GM12874 (cell line): ENCODE measurements around the gene TBC1D22A.

ENCODE experiments used
- CTCF ChIP-seq: IDR thresholded peaks from 2 replicates; pipeline ENCODE4 v1.5.1; 2011; ENCODE audit warnings: low read depth, mild to moderate bottlenecking, control low read depth, low read length, moderate library complexity; ENCODE audit not compliant: insufficient read depth

TBC1D22A gene

GRCh38 chr22:46993633-46994032, 231.2 kb downstream of the TBC1D22A start:
- TF ChIP-seq CTCF: no peak

GRCh38 chr22:46994265-46994664, 231.8 kb downstream of the TBC1D22A start:
- no peak for TF ChIP-seq CTCF

GRCh38 chr22:46994983-46995382, 232.5 kb downstream of the TBC1D22A start:
- no peak for TF ChIP-seq CTCF

- no peak for TF ChIP-seq CTCF
Measured at GRCh38 chr22:46995501-46996360, 233.3 kb downstream of the TBC1D22A start.

- TF ChIP-seq CTCF: no peak
Measured at GRCh38 chr22:46996595-46997310, 234.3 kb downstream of the TBC1D22A start.

GRCh38 chr22:46997311-46997970, 235.0 kb downstream of the TBC1D22A start:
- TF ChIP-seq CTCF: no peak

GRCh38 chr22:46998331-46998730, 235.9 kb downstream of the TBC1D22A start:
- TF ChIP-seq CTCF: no peak
